Spleen (tissue), 7 donors: Measurements from ENCODE around the gene PLEKHB1.

ENCODE experiments used
- POLR2A ChIP-seq, 3 donors: fragments of 450-650 bp; IDR thresholded peaks; one replicate each; pipeline ENCODE4 v1.5.1; 2017; ENCODE audit warnings: antibody characterized with exemption in 3 of 3, mild to moderate bottlenecking in 1 of 3
- TF ChIP-seq, protein P1 (sequence below), 11 experiments: fragments of 200-600 bp in 7 of 11; fragments of 450-650 bp in 4 of 11; sonication (generic) in 4 of 11; IDR thresholded peaks in 8 of 11; conservative IDR thresholded peaks in 3 of 11; 1 replicate in 7 of 11; 2 replicates in 4 of 11; pipeline versions ENCODE4 v1.4.0 to v1.8.0; 2016 to 2021; ENCODE audit warnings: antibody characterized with exemption in 11 of 11, inconsistent platforms in 4 of 11, mild to moderate bottlenecking in 1 of 11
- donor health status: DM: no; HTN: no; CAD: no; lungs with moderate emphysema.
- donor health status: DM: no; HTN: no; CAD: no.
- donor health status: DM: no; HTN: no; CAD: no.

DNA sequence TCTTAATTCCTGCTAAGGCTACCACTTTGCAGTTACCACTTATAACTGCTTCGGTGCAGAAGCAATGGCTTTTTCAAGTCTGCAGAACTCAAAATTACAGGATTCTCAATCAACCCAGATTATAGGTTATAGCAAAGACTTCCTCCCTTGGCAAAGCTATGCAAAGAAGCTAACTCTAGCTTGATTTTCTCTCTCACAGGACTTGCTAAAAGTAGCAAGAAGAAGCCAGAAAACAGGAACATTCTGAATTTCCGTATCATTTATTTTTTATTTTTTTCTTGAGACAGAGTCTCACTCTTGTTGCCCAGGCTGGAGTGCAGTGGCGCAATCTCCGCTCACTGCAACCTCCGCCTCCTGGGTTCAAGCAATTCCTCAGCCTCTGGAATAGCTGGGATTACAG lies 10.7 kb upstream of the PLEKHB1 start:
- no peak for TF ChIP-seq POLR2A (IDR thresholded peaks at IDR 0.05)
- TF ChIP-seq, protein P1, sequence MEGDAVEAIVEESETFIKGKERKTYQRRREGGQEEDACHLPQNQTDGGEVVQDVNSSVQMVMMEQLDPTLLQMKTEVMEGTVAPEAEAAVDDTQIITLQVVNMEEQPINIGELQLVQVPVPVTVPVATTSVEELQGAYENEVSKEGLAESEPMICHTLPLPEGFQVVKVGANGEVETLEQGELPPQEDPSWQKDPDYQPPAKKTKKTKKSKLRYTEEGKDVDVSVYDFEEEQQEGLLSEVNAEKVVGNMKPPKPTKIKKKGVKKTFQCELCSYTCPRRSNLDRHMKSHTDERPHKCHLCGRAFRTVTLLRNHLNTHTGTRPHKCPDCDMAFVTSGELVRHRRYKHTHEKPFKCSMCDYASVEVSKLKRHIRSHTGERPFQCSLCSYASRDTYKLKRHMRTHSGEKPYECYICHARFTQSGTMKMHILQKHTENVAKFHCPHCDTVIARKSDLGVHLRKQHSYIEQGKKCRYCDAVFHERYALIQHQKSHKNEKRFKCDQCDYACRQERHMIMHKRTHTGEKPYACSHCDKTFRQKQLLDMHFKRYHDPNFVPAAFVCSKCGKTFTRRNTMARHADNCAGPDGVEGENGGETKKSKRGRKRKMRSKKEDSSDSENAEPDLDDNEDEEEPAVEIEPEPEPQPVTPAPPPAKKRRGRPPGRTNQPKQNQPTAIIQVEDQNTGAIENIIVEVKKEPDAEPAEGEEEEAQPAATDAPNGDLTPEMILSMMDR (IDR thresholded peaks at IDR 0.05 in 8 of 11, conservative IDR thresholded peaks at IDR 0.05 in 3 of 11), result no peak
